ENCODE measurements around the gene MARK4.
"Not testable (repeated sequence)": the region's sequence is repeated elsewhere in the genome, so short reads cannot be mapped to it uniquely, and the experiment has no call there.

Gene MARK4

DNA sequence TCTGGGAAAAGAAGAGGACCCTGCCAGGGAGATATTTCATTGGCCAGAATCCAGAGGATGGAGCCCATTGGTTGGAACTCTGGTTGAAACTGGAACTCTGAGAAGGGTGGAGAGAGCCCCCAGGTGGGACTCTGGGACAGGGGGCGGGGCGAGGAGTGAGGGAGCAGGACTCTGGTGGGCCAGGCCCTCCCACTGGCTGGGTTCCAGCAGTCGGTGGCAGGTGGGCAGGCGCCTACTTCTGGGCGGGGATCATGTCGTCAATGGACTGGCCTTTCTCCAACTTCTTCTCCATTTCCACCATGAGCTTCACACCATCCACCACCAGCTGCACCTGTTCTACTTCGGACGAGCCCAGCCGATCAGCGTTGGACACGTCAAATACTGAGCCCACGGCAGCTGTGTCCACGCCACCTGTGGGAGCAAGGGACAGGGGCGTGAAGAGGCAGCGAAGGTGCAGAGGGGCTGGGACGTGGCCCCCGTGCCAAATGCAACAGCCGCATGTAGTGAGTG is 55.5 kb downstream of the MARK4 start:
- DNase-seq = no peak

DNA sequence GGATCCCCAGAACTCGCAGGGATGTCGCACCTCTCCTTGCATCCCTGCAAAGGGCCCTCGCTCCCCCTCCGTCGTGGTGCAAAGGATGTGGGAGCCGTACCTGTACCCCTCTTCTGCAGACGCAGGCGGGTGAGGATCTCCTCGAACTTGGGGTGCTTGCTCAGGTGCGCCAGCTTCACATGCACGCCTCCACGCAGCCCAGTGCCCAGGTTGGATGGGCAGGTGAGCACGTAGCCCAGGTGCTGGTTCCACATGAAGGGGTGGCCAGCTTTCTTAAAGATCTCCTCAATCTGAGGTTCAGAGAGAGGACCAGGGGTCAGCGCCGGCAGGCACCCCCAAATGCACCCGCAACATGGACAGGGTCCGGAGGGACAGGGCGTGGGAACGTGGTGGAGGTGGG is 56.3 kb downstream of the MARK4 start:
- no peak for DNase-seq

GRCh38 chr19:45309322-45309721 is 58.3 kb downstream of the MARK4 start:
- DNase-seq = not testable (repeated sequence)

- DNase-seq = peak; percentile 31
Observed at GRCh38 chr19:45311621-45312020, 60.5 kb downstream of the MARK4 start.

DNA sequence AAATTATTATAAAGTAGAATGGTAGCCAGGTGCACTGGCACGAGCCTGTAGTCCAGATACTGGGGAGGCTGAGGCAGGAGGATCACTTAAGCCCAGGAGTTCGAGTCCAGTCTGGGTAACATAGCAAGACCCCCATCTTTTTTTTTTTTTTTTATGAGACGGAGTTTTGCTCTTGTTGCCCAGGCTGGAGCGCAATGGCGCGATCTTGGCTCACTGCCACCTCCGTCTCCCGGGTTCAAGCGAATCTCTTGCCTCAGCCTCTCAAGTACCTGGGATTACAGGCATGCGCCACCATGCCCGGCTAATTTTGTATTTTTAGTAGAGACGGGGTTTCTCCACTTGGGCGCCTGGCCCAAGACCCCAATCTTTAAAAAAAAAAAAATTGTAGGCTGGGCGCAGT is 61.2 kb downstream of the MARK4 start:
- not testable (repeated sequence) for DNase-seq

DNA sequence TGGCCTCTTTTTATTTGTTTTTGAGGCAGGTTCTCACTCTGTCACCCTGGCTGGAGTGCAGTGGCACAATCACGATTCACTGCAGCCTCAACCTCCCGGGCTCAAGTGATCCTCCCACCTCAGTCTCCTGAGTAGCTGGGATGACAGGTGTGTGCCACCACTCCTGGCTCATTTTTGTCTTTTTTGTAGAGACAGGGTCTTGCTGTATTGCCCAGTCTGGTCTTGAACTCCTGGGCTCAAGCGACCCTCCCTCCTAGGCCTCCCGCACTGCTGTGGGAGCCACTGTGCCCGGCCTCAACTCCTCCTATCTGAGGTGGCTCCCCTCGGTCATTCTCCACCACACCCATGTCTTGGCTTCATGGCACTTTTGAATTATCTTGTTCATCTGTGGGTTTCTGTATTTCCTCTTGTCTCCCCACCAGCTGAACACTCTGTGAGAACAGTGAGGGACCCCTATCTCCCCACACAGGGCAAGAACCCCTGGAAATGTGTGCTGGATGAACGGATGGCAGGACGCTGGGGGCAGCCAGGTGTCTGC is 63.7 kb downstream of the MARK4 start:
- no peak for DNase-seq

DNA sequence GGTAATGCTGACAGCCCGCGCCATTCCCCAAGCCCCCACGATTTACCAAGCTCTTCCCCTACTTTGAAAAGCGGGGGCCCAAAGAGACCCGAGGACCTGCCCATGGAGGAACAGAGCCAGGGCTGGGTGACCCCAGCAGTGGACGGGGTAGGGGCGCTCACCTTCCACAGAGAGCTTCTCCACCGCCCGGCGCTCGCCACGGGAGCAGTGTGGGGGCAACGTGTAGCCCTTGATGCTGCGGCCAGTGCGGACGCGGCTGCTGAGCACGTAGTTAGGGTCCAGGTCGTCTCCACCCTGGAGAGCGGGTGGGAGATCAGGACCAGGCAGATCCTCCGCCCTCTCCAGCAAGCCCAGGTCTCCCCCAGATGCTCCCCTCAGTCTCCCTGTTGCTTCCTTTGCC is 64.2 kb downstream of the MARK4 start:
- DNase-seq = no peak

DNA sequence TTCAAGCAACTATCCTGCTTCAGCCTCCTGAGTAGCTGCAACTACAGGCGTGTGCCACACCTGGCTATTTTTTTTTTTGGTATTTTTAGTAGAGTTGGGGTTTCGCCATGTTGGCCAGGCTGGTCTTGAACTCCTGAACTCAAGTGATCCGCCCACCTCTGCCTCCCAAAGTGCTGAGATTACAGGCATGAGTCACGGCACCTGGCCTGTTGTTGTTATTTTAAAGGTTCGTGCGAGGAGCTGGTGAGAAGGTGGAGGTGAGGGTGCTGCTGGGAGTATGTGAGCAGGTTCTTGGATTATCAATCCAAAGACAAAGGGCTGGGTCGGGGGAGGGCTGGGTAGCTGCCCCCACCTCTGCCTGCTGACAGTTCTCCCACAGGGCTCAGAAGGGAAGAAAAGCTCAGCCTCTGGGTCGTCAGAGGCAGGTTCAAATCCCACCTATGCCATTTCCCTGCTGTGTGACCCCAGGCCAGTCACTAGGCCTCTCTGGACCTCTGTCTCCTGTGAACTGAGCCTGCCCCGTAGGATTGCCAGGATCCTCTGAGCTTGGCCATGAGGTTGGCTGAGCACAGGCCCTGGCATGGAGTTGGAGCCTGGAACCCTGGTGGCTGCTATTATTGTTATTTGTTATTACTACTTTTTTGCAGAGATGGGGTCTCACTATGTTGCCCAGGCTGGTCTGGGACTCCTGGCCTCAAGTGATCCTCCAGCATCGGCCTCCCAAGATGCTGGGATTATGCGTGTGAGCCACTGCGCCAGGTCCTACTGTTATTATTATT is 70.1 kb downstream of the MARK4 start:
- no peak for DNase-seq

DNA sequence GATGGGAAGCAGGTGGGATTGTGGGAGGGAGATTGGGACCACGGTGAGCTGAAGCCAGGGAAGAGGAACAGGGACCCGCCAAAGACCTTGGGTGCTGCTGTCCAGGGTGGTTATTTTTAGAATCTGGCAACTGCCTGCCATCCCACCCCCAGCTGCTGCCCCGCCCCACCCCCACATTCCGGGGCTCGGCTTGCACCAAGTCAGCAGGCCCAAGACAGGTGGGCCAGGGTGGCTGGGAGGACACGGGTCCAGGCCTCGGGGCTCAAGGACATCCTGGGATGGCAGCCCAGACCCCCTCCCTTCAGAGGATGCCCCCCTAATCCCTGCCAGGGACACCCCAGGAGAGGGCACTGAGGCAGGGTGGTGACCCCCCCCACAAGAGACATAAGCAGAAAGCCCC is 70.8 kb downstream of the MARK4 start:
- DNase-seq = no peak

DNA sequence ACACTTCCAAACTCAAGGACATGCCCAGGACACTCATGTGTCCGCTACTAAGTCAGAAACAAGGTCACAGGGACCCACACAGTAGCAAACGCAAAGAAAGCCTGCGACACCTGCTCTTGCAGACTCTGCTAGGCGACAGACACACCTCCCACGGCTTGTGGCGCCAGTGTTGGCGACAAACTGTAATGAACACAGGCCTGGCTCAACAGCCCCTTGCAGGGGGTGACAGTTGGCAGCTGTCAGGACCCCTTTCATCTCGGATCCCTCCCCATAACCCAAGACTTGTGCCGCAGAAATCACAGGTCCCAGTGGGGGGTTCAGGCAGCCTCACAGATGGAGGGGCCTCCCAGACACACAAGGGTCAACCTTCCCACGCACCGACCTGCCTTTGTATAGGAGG is 71.2 kb downstream of the MARK4 start:
- no peak for DNase-seq

DNA sequence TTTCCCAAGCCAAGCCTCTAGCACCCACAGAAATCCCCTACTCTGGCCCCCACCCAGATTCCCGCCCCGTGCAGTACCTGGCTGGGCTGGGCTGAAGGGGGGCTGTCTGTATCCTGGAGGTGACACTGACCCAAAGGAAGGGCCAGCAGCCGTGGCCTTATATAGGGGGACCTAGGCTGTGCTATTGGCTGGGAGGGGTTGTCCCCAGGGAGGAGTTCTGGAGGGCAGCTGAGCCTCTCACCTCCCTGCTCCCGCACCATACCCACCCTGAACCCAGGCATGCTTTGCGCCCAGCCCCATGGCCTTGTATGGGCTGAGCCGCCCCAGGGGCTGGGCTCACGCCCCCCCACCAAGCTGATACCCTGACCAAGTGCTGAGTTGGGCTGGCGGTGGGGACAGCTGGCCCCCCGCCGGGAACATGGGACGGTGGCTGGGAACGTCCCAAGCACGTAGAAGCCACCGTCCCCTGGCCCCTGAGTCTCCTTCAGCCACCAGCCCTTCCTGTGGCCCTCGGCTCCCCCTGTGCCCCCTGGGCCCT is 71.7 kb downstream of the MARK4 start, which contains the start of gene CKM:
TSS of gene CKM (minus strand) at position 132 of the 538 bp plus-strand sequence. CDS start 3,162 bp downstream, outside the sequence.
- no peak for DNase-seq

- DNase-seq = no peak
Observed at GRCh38 chr19:45323671-45324081, 72.6 kb downstream of the MARK4 start.

DNA sequence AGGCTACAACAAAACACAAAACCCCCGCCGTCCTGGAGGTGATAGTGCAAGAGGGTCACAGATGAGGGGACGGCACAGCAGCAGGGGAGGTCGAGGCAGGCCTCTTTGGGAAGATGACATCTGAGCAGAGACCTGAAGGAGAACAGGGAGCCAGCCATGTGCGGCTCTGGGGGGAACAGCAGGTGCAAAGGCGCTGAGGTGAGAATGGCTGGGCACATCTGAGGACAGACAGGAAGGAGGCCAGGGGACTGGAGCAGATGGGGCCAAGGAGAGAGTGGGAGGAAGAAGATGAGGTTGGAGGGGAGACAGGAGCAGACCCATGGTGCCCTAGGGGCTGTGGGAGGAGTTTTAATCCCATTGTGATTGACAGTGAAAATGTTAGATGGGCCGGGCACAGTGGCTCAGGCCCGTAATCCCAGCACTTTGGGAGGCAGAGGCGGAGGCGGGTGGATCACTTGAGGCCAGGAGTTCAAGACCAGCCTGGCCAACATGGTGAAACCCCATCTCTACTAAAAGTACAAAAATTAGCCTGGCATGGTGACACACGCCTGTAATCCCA is 73.4 kb downstream of the MARK4 start:
- DNase-seq = no peak

- no peak for DNase-seq
Observed at GRCh38 chr19:45327404-45328143, 76.5 kb downstream of the MARK4 start.

DNA sequence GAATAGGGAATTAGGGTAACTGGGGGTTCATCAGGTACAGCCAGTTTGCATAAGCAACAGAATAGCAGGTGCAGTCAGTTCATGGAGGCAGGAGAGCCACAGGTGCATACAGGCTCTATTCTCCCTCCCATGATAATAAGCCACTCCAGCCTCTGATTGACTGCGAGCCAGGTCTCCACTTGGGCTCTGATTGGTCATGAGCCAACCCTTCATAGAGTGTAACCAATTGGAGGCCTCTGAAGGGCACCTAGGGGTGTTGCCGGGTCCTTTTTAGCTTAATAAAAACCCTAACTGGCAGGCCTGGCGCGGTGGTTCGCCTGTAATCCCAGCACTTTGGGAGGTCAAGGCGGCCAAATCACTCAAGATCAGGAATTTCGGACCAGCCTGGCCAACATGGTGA is 80.3 kb downstream of the MARK4 start:
- DNase-seq = no peak

GRCh38 chr19:45333609-45334303 is 82.7 kb downstream of the MARK4 start:
- no peak for DNase-seq

- not testable (repeated sequence) for DNase-seq
Observed at GRCh38 chr19:45334881-45335280, 83.8 kb downstream of the MARK4 start.

DNA sequence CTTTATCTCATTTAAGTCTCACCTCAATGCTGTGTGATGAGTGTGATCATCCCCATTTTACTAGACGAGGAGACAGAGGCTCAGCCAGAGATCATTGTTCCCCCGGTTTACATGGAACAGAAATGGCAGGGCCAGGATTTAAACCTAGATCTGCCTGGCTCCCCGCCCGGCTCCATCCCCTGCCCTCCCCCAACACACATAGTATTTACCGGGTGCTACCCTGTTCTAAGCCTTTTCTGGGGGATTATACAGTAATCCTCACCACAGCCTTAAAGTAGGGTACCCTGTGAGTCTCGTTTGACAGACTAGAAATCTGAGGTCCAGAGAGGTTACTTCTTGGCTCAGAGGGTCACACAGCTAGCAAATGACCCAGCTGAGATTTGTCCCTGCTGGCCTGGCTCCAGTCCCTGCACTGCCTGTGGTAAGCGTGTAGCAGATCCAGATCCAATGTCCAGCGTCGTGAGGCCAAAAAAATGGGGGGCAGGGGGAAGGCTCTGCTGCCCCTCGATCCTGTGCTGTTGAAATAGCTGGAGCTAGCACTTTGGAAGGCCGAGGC is 85.7 kb downstream of the MARK4 start:
- no peak for DNase-seq

- no peak for DNase-seq
Observed at GRCh38 chr19:45339629-45340028, 88.6 kb downstream of the MARK4 start.

DNA sequence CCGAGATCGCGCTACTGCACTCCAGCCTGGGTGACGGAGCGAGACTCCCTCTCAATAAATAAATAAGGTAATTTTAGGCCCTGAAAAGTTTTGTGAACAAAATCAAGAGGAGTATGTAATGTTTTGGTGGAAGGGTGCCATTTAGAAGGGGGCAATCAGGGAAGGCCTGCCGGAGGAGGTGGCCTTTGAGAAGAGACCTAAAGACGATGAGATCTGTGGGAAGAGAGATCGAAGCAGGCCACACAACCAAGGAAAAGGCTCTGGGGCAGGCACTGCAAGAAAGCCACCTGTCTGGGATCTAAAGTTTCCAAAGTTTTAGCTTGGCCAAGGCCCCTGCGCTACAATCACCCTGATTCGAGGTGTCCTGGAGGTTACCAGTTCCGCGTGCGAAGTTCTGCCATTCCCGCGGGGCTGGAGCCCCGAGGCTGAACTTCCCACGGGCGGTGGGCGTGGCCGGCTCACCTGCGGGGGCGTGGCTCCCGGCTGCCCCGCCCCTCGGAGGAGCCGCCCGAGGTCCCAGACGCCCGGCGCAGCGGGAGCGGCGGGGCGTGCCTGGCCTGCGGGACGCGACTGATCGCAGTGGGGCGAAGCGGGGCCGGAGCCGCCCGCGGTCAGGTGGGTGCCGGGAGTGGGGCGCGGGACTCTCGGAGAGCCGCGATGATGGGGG is 89.3 kb downstream of the MARK4 start, which contains the start of gene KLC3:
TSS of gene KLC3 (plus strand) at position 519 of the 667 bp plus-strand sequence. CDS start 4,792 bp downstream, outside the sequence.
- DNase-seq = no peak

GRCh38 chr19:45340899-45341453 is 89.9 kb downstream of the MARK4 start:
- no peak for DNase-seq

Measured in suppressor macrophage treated with lipopolysaccharide for 4 hours (primary cell).